IPS-18c (cell line): ENCODE measurements around the gene DRAXIN.

Experiments
- H3K4me3 ChIP-seq: 2 replicates; pipeline ENCODE4 v1.7.0; 2013; ENCODE audit warnings: low read depth, mild to moderate bottlenecking, low read length, moderate library complexity; ENCODE audit not compliant: insufficient read depth
- H3K9me3 ChIP-seq: one replicate; pipeline ENCODE4 v1.6.1; 2013; ENCODE audit warnings: mild to moderate bottlenecking, low read length, moderate library complexity; ENCODE audit not compliant: control insufficient read depth, insufficient read depth

Gene DRAXIN

DNA sequence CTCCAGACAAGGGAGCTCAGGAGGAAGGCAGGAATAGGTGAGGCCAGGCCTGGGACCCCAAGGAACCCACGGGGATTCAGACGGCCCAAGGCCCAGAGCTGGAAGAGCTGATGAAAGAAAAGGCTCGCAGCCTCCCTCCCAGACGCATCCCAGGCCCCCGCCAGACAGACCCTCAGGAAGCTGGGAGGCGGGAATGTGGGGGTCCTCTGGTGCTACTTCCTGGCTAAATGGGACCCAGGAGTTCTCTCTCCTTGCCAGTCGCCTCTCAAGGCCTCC lies 37.7 kb upstream of the DRAXIN start:
- Histone ChIP-seq H3K9me3 (no peaks in the 10 kb centered on the region), H3K4me3 (peak overlapping the region; percentile 69)

DNA sequence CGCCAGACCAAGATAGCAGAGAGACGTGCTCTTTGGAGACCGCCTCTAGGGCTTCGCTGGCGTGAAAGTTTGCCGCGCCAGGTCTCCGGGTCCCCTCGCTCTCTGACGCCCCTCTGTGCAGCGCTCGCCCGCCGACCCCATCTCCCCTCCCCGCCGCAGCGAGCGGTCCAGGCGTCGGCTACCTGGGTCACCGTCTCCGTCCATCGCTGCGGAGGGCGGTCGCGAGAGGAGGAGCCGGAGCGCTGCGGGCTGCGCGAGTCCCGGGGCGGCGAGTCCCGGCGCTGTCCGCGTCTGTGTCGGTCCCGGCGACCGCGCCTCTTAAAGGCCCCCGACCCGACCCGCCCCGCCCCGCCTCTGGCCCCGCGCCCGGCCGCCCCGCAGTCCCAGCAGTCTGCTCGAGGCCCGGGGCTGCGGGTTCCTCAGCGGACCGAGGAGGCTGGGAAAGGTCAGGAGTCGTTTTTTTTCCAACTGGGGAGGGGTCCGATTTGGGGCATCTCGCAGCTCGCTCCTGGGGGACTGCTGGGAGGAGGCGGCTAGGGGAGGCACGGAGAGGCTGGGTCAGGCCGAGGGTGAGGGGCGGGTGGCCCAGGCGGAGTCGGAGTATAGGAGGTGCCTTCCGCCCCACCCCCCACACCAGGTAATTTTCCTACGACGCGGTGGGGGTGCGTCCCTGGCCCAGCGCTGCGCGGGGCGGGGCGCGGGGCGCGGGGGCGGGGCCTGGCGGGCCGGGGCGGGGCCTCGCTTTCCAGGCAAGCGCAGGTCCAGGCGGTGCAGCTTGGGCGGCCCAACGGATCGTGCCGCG lies 37.2 kb upstream of the DRAXIN start, which contains the start of the genes FBXO2 and FBXO44:
Gene FBXO2, minus strand, starts transcription at position 293 of the 802 bp plus-strand sequence. Its CDS starts 89 bp downstream, at position 204.
Gene FBXO44, plus strand, starts transcription at position 741 of the 802 bp plus-strand sequence. CDS start 959 bp downstream, outside the sequence.
- H3K9me3 ChIP-seq: no peaks in the 10 kb centered on the region
- H3K4me3 ChIP-seq: peak within 1 kb of the TSS; percentile 69

DNA sequence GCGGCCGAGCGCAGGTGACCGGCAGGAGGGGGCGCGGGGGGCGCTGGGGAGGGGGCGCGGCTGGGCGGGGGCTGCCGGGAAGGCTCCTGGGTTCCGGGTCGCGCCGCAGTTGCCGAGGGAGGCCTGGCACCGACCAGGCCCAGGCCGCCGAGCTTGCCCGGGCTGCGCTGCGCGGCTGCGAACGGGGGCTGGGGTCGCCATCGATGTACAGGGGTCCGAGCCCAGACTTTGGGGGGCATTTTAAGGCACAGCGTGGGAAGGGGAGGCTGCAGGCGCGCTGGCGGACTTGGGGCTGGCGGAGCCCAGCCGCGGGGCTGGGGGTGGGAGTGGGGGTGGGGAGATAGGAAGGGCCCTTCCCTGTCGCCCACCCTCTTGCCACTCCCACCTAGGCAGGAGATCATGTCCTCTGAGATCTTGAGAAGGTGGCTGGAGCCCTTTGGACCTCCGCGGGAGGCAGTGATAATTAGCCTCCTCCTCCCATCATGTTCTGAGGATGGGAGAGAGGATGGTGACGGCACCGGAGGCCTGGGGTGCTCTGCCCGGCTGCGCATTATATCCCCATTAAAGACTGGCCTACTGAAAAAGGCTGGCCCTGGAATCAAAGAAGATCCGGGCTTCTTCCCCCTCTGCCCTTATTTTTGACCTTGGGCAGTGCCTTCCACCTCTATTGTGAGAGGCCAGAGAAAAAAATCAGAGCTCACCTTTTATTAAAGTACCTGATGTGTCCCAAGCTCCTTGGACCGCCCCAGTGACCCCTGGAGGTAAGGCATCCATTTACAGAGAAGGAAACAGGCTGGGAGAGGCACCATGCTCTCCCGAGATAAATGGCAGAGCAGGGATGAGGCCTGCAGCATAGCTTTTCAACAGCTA lies 36.3 kb upstream of the DRAXIN start:
- no peaks in the 10 kb centered on the region for H3K9me3 ChIP-seq
- peak overlapping the region; percentile 56 for H3K4me3 ChIP-seq

DNA sequence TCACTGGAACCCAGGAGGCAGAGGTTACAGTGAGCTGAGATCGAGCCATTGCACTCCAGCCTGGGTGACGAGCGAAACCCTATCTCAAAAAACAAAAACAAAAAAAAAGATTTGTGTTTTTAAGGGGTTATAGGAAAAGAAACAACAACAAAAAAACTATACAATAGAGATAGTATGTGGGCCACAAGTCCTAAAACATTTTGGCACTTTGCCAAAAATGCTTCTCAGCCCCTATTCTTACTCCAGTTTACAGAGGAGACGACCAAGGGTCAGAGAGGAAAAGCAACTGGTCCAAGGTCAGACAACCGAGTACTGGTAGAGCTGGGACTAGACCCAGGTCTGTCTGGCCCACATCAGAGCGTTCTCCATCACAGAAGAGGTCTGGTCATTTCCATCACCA lies 33.9 kb upstream of the DRAXIN start:
- Histone ChIP-seq H3K4me3 (no peak overlapping the region), H3K9me3 (no peaks in the 10 kb centered on the region)

DNA sequence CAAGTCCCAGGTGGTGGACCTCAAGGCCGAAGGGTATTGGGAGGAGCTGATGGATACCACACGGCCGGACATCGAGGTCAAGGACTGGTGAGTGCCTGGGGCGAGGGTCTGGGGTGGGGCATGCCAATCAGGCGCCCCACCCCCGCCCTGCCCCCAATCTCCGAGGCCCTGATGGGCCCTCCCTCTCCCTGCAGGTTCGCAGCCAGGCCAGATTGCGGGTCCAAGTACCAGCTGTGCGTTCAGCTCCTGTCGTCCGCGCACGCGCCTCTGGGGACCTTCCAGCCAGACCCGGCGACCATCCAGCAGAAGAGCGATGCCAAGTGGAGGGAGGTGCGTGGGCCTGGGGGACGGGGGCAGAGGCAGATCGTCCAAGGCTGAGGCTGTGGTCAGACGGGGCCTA lies 33.0 kb upstream of the DRAXIN start:
- H3K4me3 ChIP-seq: no peak overlapping the region

DNA sequence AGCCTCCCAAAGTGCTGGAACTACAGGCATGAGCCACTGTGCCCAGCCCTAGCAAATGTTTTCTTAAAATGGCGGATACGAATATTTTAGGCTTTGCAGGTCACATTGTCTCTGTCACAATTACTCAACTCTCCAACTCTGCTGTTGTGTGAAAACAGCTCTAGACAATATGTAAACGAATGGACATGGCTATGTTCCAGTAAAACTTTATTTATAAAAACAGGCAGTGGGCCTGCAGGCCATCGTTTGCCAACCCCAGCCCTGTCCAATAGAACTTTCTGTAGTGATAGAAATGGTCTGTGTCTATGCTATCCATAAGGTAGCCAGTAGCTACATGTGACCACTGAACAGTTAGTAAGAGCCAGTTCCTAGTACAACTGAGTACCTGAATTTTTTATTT lies 31.8 kb upstream of the DRAXIN start:
- H3K9me3 ChIP-seq: no peaks in the 10 kb centered on the region
- no peak overlapping the region for H3K4me3 ChIP-seq

More for the DNA sequence above, 33.0 kb upstream of the DRAXIN start:
- no peaks in the 10 kb centered on the region for H3K9me3 ChIP-seq

DNA sequence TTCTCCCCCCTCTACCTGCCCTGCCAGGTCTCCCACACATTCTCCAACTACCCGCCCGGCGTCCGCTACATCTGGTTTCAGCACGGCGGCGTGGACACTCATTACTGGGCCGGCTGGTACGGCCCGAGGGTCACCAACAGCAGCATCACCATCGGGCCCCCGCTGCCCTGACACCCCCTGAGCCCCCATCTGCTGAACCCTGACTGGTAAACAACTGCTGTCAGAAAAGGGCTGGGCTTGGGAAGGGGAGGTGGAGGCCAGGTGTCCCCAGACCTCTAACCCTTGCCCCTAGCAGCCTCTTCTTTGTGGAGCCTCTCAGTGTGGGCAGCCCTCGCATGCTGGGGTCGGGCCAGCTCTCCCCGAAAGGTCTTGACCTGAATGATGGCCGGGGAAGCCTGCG lies 30.4 kb upstream of the DRAXIN start:
- Histone ChIP-seq H3K4me3 (no peak overlapping the region), H3K9me3 (no peaks in the 10 kb centered on the region)

DNA sequence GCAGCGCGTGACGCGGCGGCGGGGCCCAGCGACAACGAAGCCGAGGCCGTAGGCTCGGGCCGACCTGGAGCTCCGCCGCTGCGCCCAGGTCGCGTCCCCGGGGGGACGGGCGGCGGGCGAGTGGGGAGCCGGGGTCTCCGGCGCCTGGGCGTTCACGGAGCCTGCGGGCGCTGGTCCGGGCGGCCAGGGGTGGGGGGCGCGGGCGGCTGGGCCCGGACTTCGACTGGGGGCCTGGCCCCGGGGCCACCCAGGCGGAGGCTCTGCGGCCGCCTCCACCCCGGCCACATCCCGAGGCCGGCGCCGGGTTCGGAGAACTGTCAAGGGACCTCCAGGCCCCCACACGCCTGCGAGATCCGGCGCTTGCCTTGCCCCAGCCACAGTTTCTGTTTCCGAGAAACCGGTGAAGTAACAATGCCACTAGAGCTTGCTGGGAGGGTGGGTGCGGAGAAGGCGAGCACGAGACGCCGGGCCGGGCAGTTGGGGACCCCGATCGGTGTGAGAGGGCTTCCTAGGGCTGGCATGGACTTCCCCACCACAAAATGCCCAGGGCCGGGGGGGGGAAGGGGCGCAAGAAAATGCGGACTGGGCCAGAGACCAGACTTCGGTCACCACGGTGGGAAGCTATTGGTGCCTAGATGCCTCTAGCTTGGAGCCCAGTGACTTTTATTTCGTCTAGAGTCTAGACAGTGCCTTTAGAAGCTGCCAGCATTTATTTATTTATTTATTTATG lies 27.0 kb upstream of the DRAXIN start:
- Histone ChIP-seq H3K9me3 (no peaks in the 10 kb centered on the region), H3K4me3 (peak overlapping the region; percentile 44)

DNA sequence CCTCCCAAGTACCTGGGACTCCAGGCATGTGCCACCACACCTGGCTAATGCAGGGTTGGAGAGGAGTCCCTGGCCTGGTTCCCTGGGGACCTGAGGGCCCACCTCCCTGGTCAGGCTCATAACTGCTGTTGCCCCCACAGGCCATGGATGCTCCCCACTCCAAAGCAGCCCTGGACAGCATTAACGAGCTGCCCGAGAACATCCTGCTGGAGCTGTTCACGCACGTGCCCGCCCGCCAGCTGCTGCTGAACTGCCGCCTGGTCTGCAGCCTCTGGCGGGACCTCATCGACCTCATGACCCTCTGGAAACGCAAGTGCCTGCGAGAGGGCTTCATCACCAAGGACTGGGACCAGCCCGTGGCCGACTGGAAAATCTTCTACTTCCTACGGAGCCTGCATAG lies 23.0 kb upstream of the DRAXIN start:
- no peaks in the 10 kb centered on the region for H3K9me3 ChIP-seq
- H3K4me3 ChIP-seq: no peak overlapping the region

DNA sequence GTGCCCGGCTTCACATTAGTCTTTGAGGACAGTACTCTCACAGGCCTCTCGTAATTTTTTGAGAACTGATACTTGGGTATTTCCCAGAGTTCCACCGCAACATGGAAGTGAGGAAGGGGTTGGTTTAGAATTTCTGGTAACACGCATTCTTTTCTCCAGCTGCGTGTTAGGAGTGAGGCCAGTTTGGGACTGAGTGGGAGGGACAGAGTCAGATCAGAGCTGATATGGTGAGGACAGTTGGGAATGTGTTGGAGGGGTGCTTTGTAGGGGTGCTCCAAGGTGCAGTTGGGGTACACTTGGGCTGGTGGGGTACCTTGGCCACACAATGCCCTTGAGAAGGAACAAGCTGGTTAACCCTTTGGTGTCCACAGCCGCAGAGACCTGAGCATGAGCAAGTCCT lies 20.8 kb upstream of the DRAXIN start:
- H3K4me3 ChIP-seq: no peak overlapping the region
- no peaks in the 10 kb centered on the region for H3K9me3 ChIP-seq

DNA sequence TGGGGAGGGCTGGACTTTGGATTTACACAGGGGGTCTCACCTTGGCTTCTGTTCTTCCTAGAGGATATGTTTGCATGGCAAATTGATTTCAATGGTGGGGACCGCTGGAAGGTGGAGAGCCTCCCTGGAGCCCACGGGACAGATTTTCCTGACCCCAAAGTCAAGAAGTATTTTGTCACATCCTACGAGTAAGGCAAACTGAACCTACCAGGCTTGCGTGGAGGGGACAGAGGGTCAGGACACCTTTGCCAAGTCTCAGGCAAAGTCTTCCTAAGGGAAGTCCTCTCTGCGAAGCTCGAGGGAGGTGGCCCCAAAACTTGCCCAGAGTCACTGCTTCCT lies 20.3 kb upstream of the DRAXIN start:
- Histone ChIP-seq H3K9me3 (peaks cover 2% of the 10 kb centered on the region), H3K4me3 (no peak overlapping the region)

DNA sequence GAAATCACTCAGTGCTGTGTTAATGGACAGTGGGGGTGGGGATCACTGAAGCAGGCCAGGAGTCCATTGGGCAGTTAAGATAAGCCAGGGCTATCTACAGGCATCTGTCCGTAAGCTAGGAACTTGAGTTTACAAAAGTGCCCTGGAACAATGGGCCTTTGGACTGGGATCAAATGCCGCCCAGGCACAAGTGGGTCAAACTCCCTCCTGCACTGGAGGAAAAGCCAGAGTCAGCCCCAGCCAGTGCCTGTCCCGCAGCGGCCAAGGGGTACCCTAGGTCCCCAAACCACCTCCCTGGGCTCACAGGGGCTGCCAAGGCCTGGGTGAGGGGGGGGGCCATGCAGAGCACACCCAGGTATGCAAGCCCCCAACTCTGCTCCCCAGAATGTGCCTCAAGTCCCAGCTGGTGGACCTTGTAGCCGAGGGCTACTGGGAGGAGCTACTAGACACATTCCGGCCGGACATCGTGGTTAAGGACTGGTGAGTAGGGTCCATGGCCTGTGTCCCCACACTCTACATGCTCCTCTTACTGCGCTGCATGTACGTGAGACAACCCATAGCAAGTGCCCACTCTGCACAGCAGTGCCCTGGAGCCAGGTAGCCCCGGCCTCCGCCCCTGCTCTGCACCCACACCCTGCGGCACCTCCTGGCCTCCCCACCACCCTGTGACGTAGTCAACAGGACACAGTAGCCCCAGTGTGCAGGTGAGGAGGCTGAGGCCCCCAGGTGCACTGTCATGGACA lies 19.8 kb upstream of the DRAXIN start:
- peaks cover 2% of the 10 kb centered on the region for H3K9me3 ChIP-seq
- H3K4me3 ChIP-seq: no peak overlapping the region

DNA sequence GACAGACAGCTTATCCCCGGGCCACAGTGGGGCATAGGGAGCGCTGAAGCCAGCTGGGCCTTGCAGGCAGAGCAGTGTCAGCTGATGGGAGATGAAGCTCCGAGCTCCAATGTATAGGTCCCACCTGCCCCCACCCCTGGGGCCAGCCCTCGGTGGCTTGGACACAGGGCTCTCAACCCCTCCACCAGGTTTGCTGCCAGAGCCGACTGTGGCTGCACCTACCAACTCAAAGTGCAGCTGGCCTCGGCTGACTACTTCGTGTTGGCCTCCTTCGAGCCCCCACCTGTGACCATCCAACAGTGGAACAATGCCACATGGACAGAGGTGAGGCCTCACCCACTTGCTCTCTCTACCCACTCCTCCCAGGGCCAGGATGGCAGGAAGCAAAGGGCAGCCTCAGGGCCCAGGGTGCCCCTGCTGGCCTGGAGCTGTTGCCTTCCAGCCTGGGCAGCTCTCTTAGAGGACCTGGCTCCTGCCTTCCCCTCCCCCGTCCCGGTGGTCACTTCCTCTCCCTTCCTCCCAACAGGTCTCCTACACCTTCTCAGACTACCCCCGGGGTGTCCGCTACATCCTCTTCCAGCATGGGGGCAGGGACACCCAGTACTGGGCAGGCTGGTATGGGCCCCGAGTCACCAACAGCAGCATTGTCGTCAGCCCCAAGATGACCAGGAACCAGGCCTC lies 18.3 kb upstream of the DRAXIN start:
- Histone ChIP-seq H3K9me3 (peaks cover 2% of the 10 kb centered on the region), H3K4me3 (no peak overlapping the region)

DNA sequence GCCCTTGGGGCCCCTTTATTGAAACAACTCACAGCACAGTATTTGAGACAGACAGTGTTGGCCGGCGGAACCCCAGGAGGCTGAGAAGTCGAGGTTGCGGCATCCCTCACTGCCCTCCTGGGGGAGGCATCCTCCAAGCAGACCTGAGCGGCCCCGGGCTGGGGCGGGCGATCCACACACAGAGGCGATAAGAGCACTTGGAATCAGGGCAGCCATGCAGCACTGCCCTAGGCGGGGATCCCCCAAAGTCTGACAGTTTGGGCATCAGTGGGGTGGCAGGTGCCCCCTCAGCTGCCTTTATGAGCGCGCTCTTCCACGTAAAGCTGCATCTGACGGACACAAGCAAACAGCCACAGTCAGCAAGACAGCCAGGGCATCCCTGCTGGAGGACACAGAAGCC lies 17.0 kb upstream of the DRAXIN start:
- Histone ChIP-seq H3K9me3 (peaks cover 2% of the 10 kb centered on the region), H3K4me3 (no peak overlapping the region)

DNA sequence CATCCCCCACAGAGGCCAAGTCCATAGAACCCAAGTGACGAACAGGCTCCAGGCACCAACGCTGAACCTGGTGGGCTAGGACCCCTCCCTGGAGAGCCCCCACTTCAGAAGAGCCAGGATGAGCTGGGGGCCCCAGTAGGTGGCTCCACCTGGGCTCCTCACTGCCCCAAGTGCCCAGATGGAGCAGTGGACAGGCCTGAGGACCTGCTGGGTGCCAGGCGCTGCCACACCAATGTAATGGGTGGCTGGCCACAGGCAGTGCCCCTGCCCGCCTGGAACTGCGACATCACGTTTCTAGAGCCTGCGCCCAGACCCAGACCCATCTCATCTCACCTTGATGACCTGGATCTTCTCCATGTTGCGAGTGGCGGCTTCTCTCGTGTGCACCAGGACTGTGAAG lies 16.2 kb upstream of the DRAXIN start:
- Histone ChIP-seq H3K4me3 (no peak overlapping the region), H3K9me3 (peaks cover 2% of the 10 kb centered on the region)

DNA sequence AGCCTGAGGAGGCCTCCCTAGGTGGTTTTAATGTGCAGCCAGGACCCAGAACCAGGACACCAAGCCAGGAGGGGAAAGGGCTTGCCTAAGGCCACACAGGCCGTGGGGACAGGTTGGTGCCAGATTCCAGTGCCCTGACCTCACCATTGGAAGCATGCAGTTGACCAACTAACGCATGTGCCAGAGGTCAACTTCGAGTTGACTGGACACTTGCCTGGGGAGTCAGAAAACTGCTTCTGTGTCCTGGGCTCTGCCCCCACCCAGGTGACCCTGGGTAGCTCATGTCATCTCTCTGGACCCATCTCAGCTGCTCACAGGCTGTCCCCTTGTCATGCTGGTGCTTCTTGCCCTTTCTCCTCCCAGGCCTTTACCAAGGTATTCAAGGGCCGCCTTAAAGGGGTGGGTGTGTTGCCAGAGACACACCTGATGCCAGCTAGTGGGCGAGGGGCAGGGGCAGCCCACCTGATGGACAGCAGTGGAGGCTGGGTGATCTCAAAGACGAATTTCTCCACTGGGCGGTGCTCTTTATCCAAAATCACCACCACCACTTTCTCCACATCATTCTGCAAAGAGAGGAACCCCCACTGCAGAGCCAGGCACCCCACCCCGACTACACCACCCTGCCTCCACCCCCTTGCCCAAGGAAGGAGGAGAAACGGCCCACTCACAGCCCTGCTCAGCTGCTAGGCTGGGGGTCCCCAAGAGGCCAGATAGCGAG lies 15.0 kb upstream of the DRAXIN start:
- Histone ChIP-seq H3K9me3 (peaks cover 2% of the 10 kb centered on the region), H3K4me3 (no peak overlapping the region)
